KMS-11 (cell line): ENCODE measurements around the gene PNMA6E.

Source experiments
- H2AFZ ChIP-seq: fragments of 200-600 bp; sonication (generic); 2 replicates; pipeline ENCODE4 v1.6.1; 2016; ENCODE audit warnings: antibody characterized with exemption, mixed run types, low read depth
- H3K27ac ChIP-seq: fragments of 200-600 bp; sonication (generic); 2 replicates; pipeline ENCODE4 v1.6.1; 2016; ENCODE audit warnings: mild to moderate bottlenecking, mixed run types
- H3K27me3 ChIP-seq: fragments of 200-600 bp; sonication (generic); 2 replicates; pipeline ENCODE4 v1.6.1; 2017; ENCODE audit warnings: mild to moderate bottlenecking, low read depth, mixed run types, moderate library complexity; ENCODE audit not compliant: insufficient read depth
- H3K36me3 ChIP-seq: fragments of 200-600 bp; sonication (generic); 2 replicates; pipeline ENCODE4 v1.6.1; 2017; ENCODE audit warnings: mild to moderate bottlenecking, mixed run types; ENCODE audit not compliant: insufficient read depth
- H3K4me1 ChIP-seq: fragments of 200-600 bp; sonication (generic); 2 replicates; pipeline ENCODE4 v1.6.1; 2016; ENCODE audit warnings: mild to moderate bottlenecking, low read depth, mixed run types; ENCODE audit not compliant: poor library complexity, severe bottlenecking
- H3K4me2 ChIP-seq: fragments of 200-600 bp; sonication (generic); 2 replicates; pipeline ENCODE4 v1.7.0; 2016; ENCODE audit warnings: mild to moderate bottlenecking, mixed run types
- H3K4me3 ChIP-seq: fragments of 200-600 bp; sonication (generic); IDR thresholded peaks from 2 replicates; pipeline ENCODE4 v1.6.1; 2017; ENCODE audit warnings: low read depth, low read length, mixed read lengths; ENCODE audit not compliant: insufficient read depth
- H3K79me2 ChIP-seq: fragments of 200-600 bp; sonication (generic); 2 replicates; pipeline ENCODE4 v1.6.1; 2016; ENCODE audit warnings: low read depth, mixed run types; ENCODE audit not compliant: insufficient read depth
- H3K9ac ChIP-seq: fragments of 200-600 bp; sonication (generic); 2 replicates; pipeline ENCODE4 v1.6.1; 2016; ENCODE audit warnings: mild to moderate bottlenecking, mixed run types
- H4K20me1 ChIP-seq: fragments of 200-600 bp; sonication (generic); 2 replicates; pipeline ENCODE4 v1.6.1; 2016; ENCODE audit warnings: mild to moderate bottlenecking, mixed run types; ENCODE audit not compliant: insufficient read depth
- CTCF ChIP-seq: fragments of 200-600 bp; sonication (generic); conservative IDR thresholded peaks from 2 replicates; pipeline ENCODE4 v1.6.1; 2017; ENCODE audit warnings: low read depth, mild to moderate bottlenecking, antibody characterized with exemption, low read length, moderate library complexity, mixed read lengths

The PNMA6E gene

GRCh38 chrX:153448556-153449367, 47.6 kb upstream of the PNMA6E start:
- H3K4me1 ChIP-seq = no peaks in the 10 kb centered on the region
- H3K27me3 ChIP-seq = no peaks in the 10 kb centered on the region
- H4K20me1 ChIP-seq = no peaks in the 10 kb centered on the region
- no peak overlapping the region for H2AFZ ChIP-seq
- H3K27ac ChIP-seq = no peak overlapping the region
- H3K4me3 ChIP-seq = no peak overlapping the region
- H3K36me3 ChIP-seq = no peaks in the 10 kb centered on the region
- H3K9ac ChIP-seq = no peak overlapping the region
- no peaks in the 10 kb centered on the region for H3K79me2 ChIP-seq
- no peak for TF ChIP-seq CTCF
- no peak overlapping the region for H3K4me2 ChIP-seq

- H2AFZ ChIP-seq = no peak overlapping the region
- no peak overlapping the region for H3K4me2 ChIP-seq
- TF ChIP-seq CTCF = no peak
- H3K27me3 ChIP-seq = no peaks in the 10 kb centered on the region
- no peaks in the 10 kb centered on the region for H3K36me3 ChIP-seq
- H3K4me1 ChIP-seq = no peaks in the 10 kb centered on the region
- H4K20me1 ChIP-seq = no peaks in the 10 kb centered on the region
- no peak overlapping the region for H3K27ac ChIP-seq
- H3K9ac ChIP-seq = no peak overlapping the region
- no peak overlapping the region for H3K4me3 ChIP-seq
- no peaks in the 10 kb centered on the region for H3K79me2 ChIP-seq
These were observed 46.4 kb upstream of the PNMA6E start for GRCh38 chrX:153447581-153447960.

- Histone ChIP-seq H3K36me3 (no peaks in the 10 kb centered on the region), H3K27ac (no peak overlapping the region), H4K20me1 (no peaks in the 10 kb centered on the region), H3K4me1 (no peaks in the 10 kb centered on the region), H3K79me2 (no peaks in the 10 kb centered on the region), H3K27me3 (no peaks in the 10 kb centered on the region), H2AFZ (no peak overlapping the region), H3K4me2 (no peak overlapping the region), H3K4me3 (no peak overlapping the region), H3K9ac (no peak overlapping the region)
- TF ChIP-seq CTCF = no peak
These were observed 45.9 kb upstream of the PNMA6E start for GRCh38 chrX:153446950-153447580.

- Histone ChIP-seq H3K9ac (no peak overlapping the region), H3K36me3 (no peaks in the 10 kb centered on the region), H4K20me1 (no peaks in the 10 kb centered on the region), H3K27ac (no peak overlapping the region), H3K4me1 (no peaks in the 10 kb centered on the region), H3K4me2 (no peak overlapping the region), H3K79me2 (no peaks in the 10 kb centered on the region), H3K4me3 (no peak overlapping the region), H2AFZ (no peak overlapping the region), H3K27me3 (no peaks in the 10 kb centered on the region)
- no peak for TF ChIP-seq CTCF
These were observed 45.4 kb upstream of the PNMA6E start for GRCh38 chrX:153446636-153446936.
